Panc1 (cell line): Measurements from ENCODE around the gene ARHGAP44. TPM values are rescaled to one million over a fixed set of nuclear protein-coding genes. Genes with fewer than 3 reads are reported as not detected.

Experiments
- ATAC-seq: fragments of 200-7000 bp; cut with Tn5 transposase; 2 replicates; pipeline ENCODE4 v1.9.1; 2020; ENCODE audit warnings: mild to moderate bottlenecking, moderate library complexity
- BruUV-seq: library from RNA; stranded (reverse); fragments of 400-500 nt; replicated peaks from 2 replicates; lab custom pipeline; 2021; lab: Mats Ljungman, UMichigan
- CTCF ChIA-PET: fragments of 300-600 bp; sonication (Branson Sonifier 250); formaldehyde crosslinking; loops from one replicate; lab custom pipeline; 2022; ENCODE audit warnings: antibody characterized with exemption; lab: Charles Lee
- POLR2A ChIA-PET: fragments of 300-600 bp; sonication (Branson Sonifier 250); formaldehyde crosslinking; loops from one replicate; lab custom pipeline; 2022; ENCODE audit warnings: antibody characterized with exemption; lab: Charles Lee
- DNase-seq: peaks from one replicate; pipeline ENCODE4 v3.0.0-alpha.2; 2010; ENCODE audit warnings: low read depth, low spot score
- H3K27ac ChIP-seq: 2 replicates; pipeline ENCODE4 v1.5.1; 2011; ENCODE audit warnings: mild to moderate bottlenecking, low read length, inconsistent platforms
- H3K27me3 ChIP-seq: fragments of 200-500 bp; sonication (Bioruptor generic); 2 replicates; pipeline ENCODE4 v1.6.0; 2014; ENCODE audit warnings: low read length, inconsistent platforms; ENCODE audit not compliant: control insufficient read depth, insufficient read depth
- H3K36me3 ChIP-seq: fragments of 200-500 bp; sonication (Bioruptor generic); 2 replicates; pipeline ENCODE4 v1.5.1; 2014; ENCODE audit warnings: inconsistent platforms, mild to moderate bottlenecking, low read length, moderate library complexity; ENCODE audit not compliant: control insufficient read depth, insufficient read depth
- H3K4me1 ChIP-seq: 2 replicates; pipeline ENCODE4 v1.5.1; 2011; ENCODE audit warnings: inconsistent platforms, mild to moderate bottlenecking, low read length, moderate library complexity; ENCODE audit not compliant: control insufficient read depth, insufficient read depth
- H3K4me3 ChIP-seq, 2 experiments: 2 replicates each; pipeline ENCODE4 v1.5.1; 2011 to 2012; ENCODE audit warnings: low read depth in 2 of 2, low read length in 2 of 2, mild to moderate bottlenecking in 2 of 2, inconsistent platforms in 1 of 2, moderate library complexity in 1 of 2
- H3K9me3 ChIP-seq: fragments of 200-500 bp; sonication (Bioruptor generic); 2 replicates; pipeline ENCODE4 v1.5.1; 2014; ENCODE audit warnings: low read depth, mild to moderate bottlenecking, inconsistent platforms, low read length, moderate library complexity; ENCODE audit not compliant: control insufficient read depth, insufficient read depth
- POLR2AphosphoS5 ChIP-seq: IDR thresholded peaks from 2 replicates; pipeline ENCODE4 v1.6.1; 2012; ENCODE audit warnings: mild to moderate bottlenecking, low read depth, low read length, moderate library complexity
- REST ChIP-seq, 2 experiments: IDR thresholded peaks; 2 replicates each; pipeline ENCODE4 v1.6.1; 2011 to 2012; ENCODE audit warnings: low read depth in 2 of 2, control low read depth in 1 of 2, low read length in 1 of 2, mild to moderate bottlenecking in 1 of 2, moderate library complexity in 1 of 2; ENCODE audit not compliant: insufficient read depth in 1 of 2
- SIN3A ChIP-seq: IDR thresholded peaks from 2 replicates; pipeline ENCODE4 v1.6.1; 2012; ENCODE audit warnings: low read depth, mild to moderate bottlenecking, low read length, moderate library complexity, borderline replicate concordance; ENCODE audit not compliant: insufficient read depth
- TCF7L2 ChIP-seq: IDR thresholded peaks from 2 replicates; pipeline ENCODE4 v1.6.1; 2011; ENCODE audit warnings: mild to moderate bottlenecking, low read depth, low read length, inconsistent platforms
- in situ Hi-C: cut with HindIII; loops from 2 replicates; pipeline ENCODE4 v1.10.0; 2016; ENCODE audit warnings: low sequenced_read_pairs, low pct_unique_long_range_greater_than_20kb
- intact Hi-C: fragments of 100-400 bp; cut with micrococcal nuclease; formaldehyde crosslinking; loops from one replicate; pipeline ENCODE4 v1.10.0; 2022; ENCODE audit not compliant: unreplicated experiment
- total RNA-seq: library from RNA; stranded (reverse); gene quantifications from one replicate; pipeline ENCODE4 v1.2.1, GENCODE V29; 2021; ENCODE audit not compliant: unreplicated experiment
- TF ChIP-seq, protein P1 (sequence below): fragments of 450-650 bp; IDR thresholded peaks from 2 replicates; pipeline ENCODE4 v1.5.1; 2017; ENCODE audit warnings: mild to moderate bottlenecking

ARHGAP44 gene
- total RNA-seq, 1 experiment from 2014 or later = 0.80 TPM

DNA sequence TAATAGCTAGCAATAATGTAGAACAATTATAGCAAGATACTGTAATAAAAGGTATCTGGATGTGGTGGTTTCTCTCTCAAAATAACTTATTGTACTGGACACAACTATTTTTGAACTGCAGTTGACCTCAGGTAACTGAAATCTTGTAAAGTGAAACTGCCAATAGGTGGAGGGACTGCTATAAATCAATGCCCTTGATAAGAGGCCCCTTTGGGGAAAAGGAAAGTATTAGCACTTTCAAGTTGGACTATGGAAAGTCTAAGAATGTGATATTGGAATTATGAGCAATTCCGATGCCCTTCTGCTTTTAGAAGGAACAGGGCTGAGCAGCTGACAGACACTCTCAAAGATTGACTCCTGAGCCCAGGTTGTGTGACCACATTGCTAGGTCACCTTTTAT lies 44.5 kb upstream of the ARHGAP44 start:
- in situ Hi-C loops (no loop called here), intact Hi-C loops (no loop called here)
- no peak overlapping the region for H3K4me3 ChIP-seq
- BruUV-seq = no TSS peak
- CTCF ChIA-PET = no interaction called here
- H3K36me3 ChIP-seq = no peaks in the 10 kb centered on the region
- DNase-seq = no peak
- no peaks in the 10 kb centered on the region for H3K4me1 ChIP-seq
- no peaks in the 10 kb centered on the region for H3K9me3 ChIP-seq
- no peak for TF ChIP-seq REST (IDR thresholded peaks at IDR 0.05; ENCODE audit: insufficient read depth in 1 of 2, low read depth in 2 of 2, low read length in 1 of 2)
- no peak for TF ChIP-seq TCF7L2
- no peak for TF ChIP-seq SIN3A
- TF ChIP-seq, protein P1, sequence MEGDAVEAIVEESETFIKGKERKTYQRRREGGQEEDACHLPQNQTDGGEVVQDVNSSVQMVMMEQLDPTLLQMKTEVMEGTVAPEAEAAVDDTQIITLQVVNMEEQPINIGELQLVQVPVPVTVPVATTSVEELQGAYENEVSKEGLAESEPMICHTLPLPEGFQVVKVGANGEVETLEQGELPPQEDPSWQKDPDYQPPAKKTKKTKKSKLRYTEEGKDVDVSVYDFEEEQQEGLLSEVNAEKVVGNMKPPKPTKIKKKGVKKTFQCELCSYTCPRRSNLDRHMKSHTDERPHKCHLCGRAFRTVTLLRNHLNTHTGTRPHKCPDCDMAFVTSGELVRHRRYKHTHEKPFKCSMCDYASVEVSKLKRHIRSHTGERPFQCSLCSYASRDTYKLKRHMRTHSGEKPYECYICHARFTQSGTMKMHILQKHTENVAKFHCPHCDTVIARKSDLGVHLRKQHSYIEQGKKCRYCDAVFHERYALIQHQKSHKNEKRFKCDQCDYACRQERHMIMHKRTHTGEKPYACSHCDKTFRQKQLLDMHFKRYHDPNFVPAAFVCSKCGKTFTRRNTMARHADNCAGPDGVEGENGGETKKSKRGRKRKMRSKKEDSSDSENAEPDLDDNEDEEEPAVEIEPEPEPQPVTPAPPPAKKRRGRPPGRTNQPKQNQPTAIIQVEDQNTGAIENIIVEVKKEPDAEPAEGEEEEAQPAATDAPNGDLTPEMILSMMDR = no peak
- TF ChIP-seq POLR2AphosphoS5 = no peak
- no peak overlapping the region for H3K27ac ChIP-seq
- POLR2A ChIA-PET = no interaction called here
- H3K27me3 ChIP-seq = no peaks in the 10 kb centered on the region
- ATAC-seq = no peak

DNA sequence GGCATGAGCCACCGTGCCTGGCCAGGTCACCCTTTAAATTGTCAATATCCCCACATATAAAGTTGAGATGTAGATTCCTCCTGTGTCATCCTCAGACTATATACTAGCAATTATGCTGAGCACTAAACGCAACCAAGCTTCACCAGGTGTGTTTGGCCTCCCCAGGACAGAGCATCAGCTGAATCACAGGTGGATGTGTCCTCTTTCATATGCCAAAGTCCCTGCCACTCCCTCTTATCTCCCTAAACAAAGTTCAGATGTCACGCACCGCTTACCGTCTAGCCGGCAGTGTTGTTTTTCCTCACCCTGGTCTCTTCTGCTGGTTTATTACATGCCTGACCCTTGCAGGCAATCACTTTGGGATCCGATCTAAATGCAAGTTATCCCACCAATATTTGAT lies 43.8 kb upstream of the ARHGAP44 start:
- no peaks in the 10 kb centered on the region for H3K4me1 ChIP-seq
- in situ Hi-C loops = no loop called here
- POLR2A ChIA-PET = no interaction called here
- BruUV-seq = no TSS peak
- H3K27ac ChIP-seq = no peak overlapping the region
- DNase-seq (no peak), ATAC-seq (no peak)
- H3K4me3 ChIP-seq = no peak overlapping the region
- H3K27me3 ChIP-seq = no peaks in the 10 kb centered on the region
- CTCF ChIA-PET = no interaction called here
- no peaks in the 10 kb centered on the region for H3K9me3 ChIP-seq
- TF ChIP-seq SIN3A (no peak), REST (IDR thresholded peaks at IDR 0.05; ENCODE audit: insufficient read depth in 1 of 2, low read depth in 2 of 2, low read length in 1 of 2) (no peak), TCF7L2 (no peak), POLR2AphosphoS5 (no peak)
- TF ChIP-seq, protein P1 = no peak
- intact Hi-C loops = no loop called here
- H3K36me3 ChIP-seq = no peaks in the 10 kb centered on the region
